ENCODE measurements around the gene LRWD1.
"Not testable (repeated sequence)": the region's sequence is repeated elsewhere in the genome, so short reads cannot be mapped to it uniquely, and the experiment has no call there.

The LRWD1 gene

GRCh38 chr7:102469351-102469971 lies 4.7 kb downstream of the LRWD1 start:
- DNase-seq = no peak

DNA sequence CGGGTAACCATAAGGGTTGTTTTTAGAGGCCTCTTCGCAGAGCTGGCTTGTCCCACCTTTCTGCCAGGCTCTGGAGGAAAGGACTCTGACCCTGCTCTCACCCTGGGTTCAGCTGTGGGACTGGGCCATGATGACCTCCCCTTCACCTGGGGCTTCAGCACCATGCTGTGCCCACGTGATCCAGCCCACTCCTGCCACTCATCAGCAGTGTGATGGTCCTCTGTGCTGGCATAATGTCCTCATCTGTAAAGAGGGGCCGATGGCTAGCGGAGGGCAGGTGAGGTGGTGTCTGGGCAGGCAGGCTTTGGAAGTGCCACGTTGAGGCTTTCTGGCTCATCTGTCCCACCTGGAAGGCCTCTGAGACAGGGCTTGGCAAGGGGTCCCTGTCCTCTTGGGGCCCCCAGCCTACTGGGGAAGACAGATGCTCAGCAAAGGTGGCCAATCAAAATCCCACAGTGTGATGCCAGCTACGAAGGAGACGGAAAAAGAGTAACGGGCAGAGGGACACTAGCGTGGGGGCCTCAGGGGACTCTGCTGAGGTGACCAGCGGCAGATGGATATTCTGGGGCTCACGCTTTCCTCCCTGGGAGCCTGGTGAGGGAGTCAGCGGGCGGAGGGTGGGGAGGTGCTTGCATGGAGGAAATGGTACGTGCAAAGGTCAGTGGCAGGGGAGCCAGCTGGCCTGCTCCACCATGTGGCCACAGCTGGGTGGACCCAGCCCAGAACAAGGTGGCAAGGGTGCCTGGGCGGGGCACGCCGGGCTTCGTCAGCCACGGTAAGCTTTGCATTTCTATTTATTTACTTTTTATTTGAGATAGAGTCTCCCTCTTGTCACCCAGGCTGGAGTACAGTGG lies 5.4 kb downstream of the LRWD1 start:
- DNase-seq = no peak

GRCh38 chr7:102471791-102472125 lies 7.0 kb downstream of the LRWD1 start:
- no peak for DNase-seq

GRCh38 chr7:102472126-102473041 lies 7.6 kb downstream of the LRWD1 start:
- DNase-seq = no peak

- no peak for DNase-seq
Measured at GRCh38 chr7:102473271-102473991, 8.6 kb downstream of the LRWD1 start.

DNA sequence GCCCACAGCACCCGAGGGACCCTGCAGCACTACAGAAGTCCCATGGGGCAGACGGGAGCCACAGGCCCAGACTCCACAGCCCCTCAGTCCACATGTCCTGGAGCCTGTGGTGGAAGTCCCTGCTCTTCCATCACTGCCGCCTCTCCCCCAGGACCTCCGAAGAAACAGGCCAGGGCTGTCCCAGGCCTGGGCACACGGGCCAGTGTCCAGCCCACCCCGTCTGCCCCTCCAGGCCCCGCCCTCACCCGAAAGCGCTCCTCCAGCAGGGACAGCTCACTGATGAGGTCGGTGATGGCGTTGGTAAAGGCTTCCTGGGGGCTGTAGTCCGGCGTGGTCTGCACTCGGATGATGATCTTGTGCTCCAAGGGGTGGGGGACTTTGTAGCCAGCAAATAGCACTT lies 9.3 kb downstream of the LRWD1 start:
- DNase-seq = not testable (repeated sequence)

- not testable (repeated sequence) for DNase-seq
Measured at GRCh38 chr7:102474736-102475435, 10.1 kb downstream of the LRWD1 start.

DNA sequence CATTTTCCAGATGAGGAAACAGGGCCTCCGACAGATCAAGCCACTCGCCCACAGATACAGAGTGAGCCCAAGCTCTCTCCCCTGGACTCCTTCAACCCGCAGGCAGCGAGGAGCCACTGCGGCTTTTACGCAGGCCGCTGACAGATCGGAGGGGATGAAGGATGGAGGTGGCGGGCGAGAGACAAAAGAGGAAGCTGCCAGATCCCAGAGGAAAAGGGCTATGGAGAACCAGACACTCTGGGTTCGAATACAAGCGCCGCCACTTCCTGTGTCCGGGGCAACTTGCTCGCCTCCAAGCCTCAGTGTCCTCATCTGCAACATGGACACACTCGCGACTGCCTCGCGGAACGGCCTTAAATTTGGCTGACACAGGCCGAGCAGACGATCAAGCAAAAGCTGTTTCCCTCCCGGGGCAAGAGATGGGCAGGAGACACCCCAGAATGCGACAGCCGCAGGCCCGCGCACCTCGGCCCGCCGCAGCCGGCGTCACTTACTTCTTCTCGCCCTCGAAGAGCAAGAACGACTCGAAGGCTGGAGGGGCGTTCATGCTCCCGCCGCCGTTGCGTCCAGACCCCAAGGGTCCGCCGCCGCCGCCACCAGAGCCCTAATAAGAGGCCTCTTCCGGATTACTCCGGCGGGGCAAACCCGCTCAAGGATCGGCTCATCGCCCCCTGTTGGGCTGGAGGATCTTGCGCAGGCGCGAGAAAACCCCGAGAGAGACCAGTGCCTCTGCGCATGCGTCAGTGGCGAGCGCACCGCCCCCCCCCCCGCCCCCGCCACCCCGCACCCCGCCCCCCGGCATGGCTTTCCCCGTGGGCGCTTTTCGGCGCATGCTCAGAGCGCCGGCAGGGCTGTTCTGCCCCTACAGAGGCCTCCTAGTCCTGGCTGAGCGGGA lies 13.8 kb downstream of the LRWD1 start, which contains the start of gene POLR2J:
TSS of gene POLR2J (minus strand) at position 609 of the 895 bp plus-strand sequence. CDS start at position 547, 62 bp downstream.
- peak; percentile 90 for DNase-seq

- DNase-seq = not testable (repeated sequence)
Measured at GRCh38 chr7:102479209-102479584, 14.4 kb downstream of the LRWD1 start.

GRCh38 chr7:102479982-102480637 lies 15.3 kb downstream of the LRWD1 start:
- DNase-seq = not testable (repeated sequence)

GRCh38 chr7:102481962-102482361 lies 17.2 kb downstream of the LRWD1 start:
- DNase-seq = not testable (repeated sequence)

DNA sequence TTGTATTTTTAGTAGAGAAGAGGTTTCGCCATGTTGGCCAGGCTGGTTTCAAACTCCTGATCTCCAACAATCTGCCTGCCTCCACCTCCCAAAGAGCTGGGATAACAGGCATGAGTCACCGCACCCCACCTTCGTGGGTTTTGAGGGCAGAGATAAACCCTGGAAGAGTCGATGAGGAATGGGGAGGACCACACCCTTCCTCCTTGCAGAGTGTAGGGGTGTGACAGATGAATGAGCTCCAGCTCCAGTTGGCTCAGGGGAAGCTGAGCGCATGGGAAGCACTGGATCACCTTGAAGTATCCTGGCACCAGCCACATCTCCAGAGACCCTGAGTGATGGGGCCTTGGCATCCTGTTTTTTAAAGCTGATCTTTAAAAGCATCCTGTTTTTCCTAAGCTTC lies 19.5 kb downstream of the LRWD1 start:
- DNase-seq = not testable (repeated sequence)

DNA sequence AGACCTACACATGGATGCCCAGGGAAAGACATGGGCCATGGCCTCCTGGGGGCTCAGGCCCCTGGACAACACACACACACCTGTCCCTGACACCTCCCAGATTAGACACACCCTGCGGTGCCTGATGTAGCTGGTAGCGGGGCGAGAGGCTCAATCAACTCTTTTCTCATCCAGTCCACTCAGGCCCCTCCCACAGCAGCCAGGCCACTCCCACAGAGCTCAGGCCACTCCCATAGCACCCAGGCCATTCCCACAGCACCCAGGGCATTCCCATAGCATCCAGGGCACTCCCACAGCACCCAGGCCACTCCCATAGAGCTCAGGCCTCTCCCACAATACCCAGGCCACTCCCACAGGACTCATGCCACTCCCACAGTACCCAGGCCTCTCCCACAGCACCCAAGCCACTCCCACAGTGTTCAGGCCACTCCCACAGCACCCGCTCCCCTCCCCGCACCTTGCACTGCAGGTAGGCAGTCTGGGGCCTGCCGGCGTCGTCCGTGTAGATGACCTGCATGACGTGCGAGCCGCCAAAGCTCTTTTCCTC lies 25.8 kb downstream of the LRWD1 start:
- DNase-seq = peak; percentile 80

GRCh38 chr7:102493220-102493935 lies 28.6 kb downstream of the LRWD1 start:
- DNase-seq = not testable (repeated sequence)

GRCh38 chr7:102494026-102494425 lies 29.2 kb downstream of the LRWD1 start:
- not testable (repeated sequence) for DNase-seq

DNA sequence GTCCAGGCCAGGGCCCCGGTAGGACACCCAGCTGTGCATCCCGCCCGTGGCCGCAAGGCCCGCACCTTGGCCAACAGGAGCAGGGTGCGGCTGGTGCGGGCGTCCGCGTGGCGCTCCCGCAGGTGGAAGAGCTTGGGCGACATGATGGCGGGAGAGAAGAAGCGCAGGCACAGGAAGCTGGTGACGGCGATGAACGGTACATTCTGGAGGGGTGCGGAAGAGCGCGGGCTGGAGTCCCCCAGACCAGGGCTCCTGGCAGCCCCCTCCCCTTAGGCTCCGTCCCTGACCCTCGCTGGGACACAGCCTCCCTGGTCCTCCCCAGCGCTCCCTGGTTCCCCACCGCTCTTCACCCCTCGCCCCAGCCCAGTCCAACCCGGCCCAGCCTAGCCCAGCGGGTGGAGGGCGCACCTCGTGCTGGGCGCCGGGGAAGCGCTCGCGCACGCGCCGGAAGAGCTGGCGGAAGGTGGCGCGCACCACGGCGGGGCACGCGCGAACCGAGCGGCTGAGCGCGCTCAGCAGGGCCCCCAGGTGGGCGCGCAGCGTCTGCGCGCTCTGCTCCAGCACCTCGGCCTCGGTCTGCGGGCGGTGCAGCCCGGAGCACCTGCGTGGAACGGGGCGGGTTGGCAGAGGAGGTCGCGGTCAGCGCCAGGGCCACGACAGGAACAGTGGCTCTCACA lies 29.8 kb downstream of the LRWD1 start:
- not testable (repeated sequence) for DNase-seq

- DNase-seq = not testable (repeated sequence)
Measured at GRCh38 chr7:102496861-102497260, 32.1 kb downstream of the LRWD1 start.

GRCh38 chr7:102497308-102497707 lies 32.5 kb downstream of the LRWD1 start:
- not testable (repeated sequence) for DNase-seq
